ENCODE results near the gene FZR1. TPM values are rescaled to one million over a fixed set of nuclear protein-coding genes. Genes with fewer than 3 reads are reported as not detected.

FZR1 gene
- total RNA-seq, 1 donor from 2014 or later, result 54.9 TPM

- no peak overlapping the region for H3K4me3 Mint-ChIP-seq
- H3K4me1 Mint-ChIP-seq, result no peaks in the 10 kb centered on the region
- peaks cover 57% of the 10 kb centered on the region for H3K27me3 Mint-ChIP-seq (ENCODE audit: low read depth)
- TF ChIP-seq CTCF (IDR thresholded peaks at IDR 0.05; ENCODE audit: unreplicated experiment), result no peak
- H3K36me3 Mint-ChIP-seq, result no peaks in the 10 kb centered on the region
- H3K27ac Mint-ChIP-seq, result no peak overlapping the region
- no peaks in the 10 kb centered on the region for H3K9me3 Mint-ChIP-seq
- no peak for DNase-seq (ENCODE audit: low spot score in 2 of 2, unreplicated experiment in 2 of 2)
Observed at GRCh38 chr19:3586707-3587346, 80.7 kb downstream of the FZR1 start.

Other genes with a start within 250 kb of the FZR1 start
- 28.6 to 32.9 TPM (median 32.2 TPM) in 3 replicates for gene NFIC, start 139.7 kb upstream of the FZR1 start, total RNA-seq
- gene SMIM24, start 25.8 kb upstream of the FZR1 start, total RNA-seq, result 0.60 TPM in 1 of 3 replicates, not detected in the others
- gene SMIM44, start 22.9 kb upstream of the FZR1 start, total RNA-seq, result not detected in 3 replicates
- 8.5 to 9.1 TPM (median 8.7 TPM) in 3 replicates for gene DOHH, start 5.6 kb upstream of the FZR1 start, total RNA-seq
- 2.3 to 3.5 TPM (median 2.6 TPM) in 3 replicates for gene TEKTIP1, start 32.9 kb downstream of the FZR1 start, total RNA-seq
- gene MFSD12, start 51.3 kb downstream of the FZR1 start, total RNA-seq, result 58.3 to 61.1 TPM (median 59.5 TPM) in 3 replicates
- gene HMG20B, start 66.6 kb downstream of the FZR1 start, total RNA-seq, result 89.5 to 94.9 TPM (median 93.9 TPM) in 3 replicates
- 0.07 to 0.11 TPM (median 0.09 TPM) in 3 replicates for gene GIPC3, start 79.2 kb downstream of the FZR1 start, total RNA-seq
- 0.38 to 1.0 TPM (median 0.47 TPM) in 3 replicates for gene TBXA2R, start 100.6 kb downstream of the FZR1 start, total RNA-seq
- gene CACTIN, start 120.5 kb downstream of the FZR1 start, total RNA-seq, result 36.6 to 39.2 TPM (median 37.3 TPM) in 3 replicates
- 43.9 to 47.1 TPM (median 45.7 TPM) in 3 replicates for gene PIP5K1C, start 194.2 kb downstream of the FZR1 start, total RNA-seq
- 20.0 to 21.7 TPM (median 20.1 TPM) in 3 replicates for gene TJP3, start 202.1 kb downstream of the FZR1 start, total RNA-seq